ENCODE measurements around the gene HECTD1. TPM values are rescaled to one million over a fixed set of nuclear protein-coding genes. Genes with fewer than 3 reads are reported as not detected.

HECTD1 gene
- total RNA-seq, 4 donors from 2014 or later, result 252 to 382 (median 289) TPM

- WGBS, 2 donors, result 80 to 86% methylated on average over 3 of the region's 3 CpGs
- no peaks in the 10 kb centered on the region for H3K4me1 ChIP-seq
- H3K4me3 ChIP-seq (replicated peaks in 1 of 3), result no peak overlapping the region
- DNase-seq, result no peak
- no peaks in the 10 kb centered on the region for H3K36me3 ChIP-seq
- intact Hi-C loops (cut with DNase I), result no loop called here
- no peaks in the 10 kb centered on the region for H3K27me3 ChIP-seq
- no peak overlapping the region for H3K27ac ChIP-seq
- H3K9me3 ChIP-seq, result no peaks in the 10 kb centered on the region
- no peak for TF ChIP-seq POLR2A (IDR thresholded peaks at IDR 0.05)
- no peak for TF ChIP-seq CTCF (IDR thresholded peaks at IDR 0.05)
Observed at GRCh38 chr14:31219169-31219568, 11.6 kb upstream of the HECTD1 start.

GRCh38 chr14:31216359-31216758 lies 8.8 kb upstream of the HECTD1 start:
- no peaks in the 10 kb centered on the region for H3K27me3 ChIP-seq
- no peak overlapping the region for H3K27ac ChIP-seq
- WGBS, 2 donors, result 91 to 94% methylated on average over 9 of the region's 9 CpGs
- intact Hi-C loops (cut with DNase I), result no loop called here
- no peak for DNase-seq
- no peak for TF ChIP-seq CTCF (IDR thresholded peaks at IDR 0.05)
- no peak for TF ChIP-seq POLR2A (IDR thresholded peaks at IDR 0.05)
- no peaks in the 10 kb centered on the region for H3K9me3 ChIP-seq
- H3K4me1 ChIP-seq, result no peaks in the 10 kb centered on the region
- no peaks in the 10 kb centered on the region for H3K36me3 ChIP-seq
- no peak overlapping the region for H3K4me3 ChIP-seq (replicated peaks in 1 of 3)

GRCh38 chr14:31212893-31213292 lies 5.3 kb upstream of the HECTD1 start:
- TF ChIP-seq POLR2A (IDR thresholded peaks at IDR 0.05) (no peak), CTCF (IDR thresholded peaks at IDR 0.05) (no peak)
- DNase-seq, result no peak
- intact Hi-C loops (cut with DNase I), result no loop called here
- Histone ChIP-seq H3K27me3 (no peaks in the 10 kb centered on the region), H3K27ac (no peak overlapping the region), H3K36me3 (no peaks in the 10 kb centered on the region), H3K4me1 (peaks cover 9 to 11% of the 10 kb centered on the region in 2 donors), H3K4me3 (replicated peaks in 1 of 3) (no peak overlapping the region), H3K9me3 (no peaks in the 10 kb centered on the region)
- 100% methylated on average over 2 of the region's 2 CpGs for WGBS, 2 donors

- Histone ChIP-seq H3K27me3 (no peaks in the 10 kb centered on the region), H3K36me3 (no peaks in the 10 kb centered on the region), H3K9me3 (no peaks in the 10 kb centered on the region), H3K4me1 (peaks cover 11 to 19% of the 10 kb centered on the region in 2 donors), H3K4me3 (replicated peaks in 1 of 3) (no peak overlapping the region), H3K27ac (no peak overlapping the region)
- WGBS, 2 donors, result 95 to 97% methylated on average over 5 of the region's 5 CpGs
- intact Hi-C loops (cut with DNase I), result loop anchor here (10.0 kb wide), 1 partner anchor 145 kb away; no protein-coding TSS in a partner anchor
- TF ChIP-seq CTCF (IDR thresholded peaks at IDR 0.05), result no peak
- no peak for DNase-seq
Observed at GRCh38 chr14:31209605-31210004, 2.0 kb upstream of the HECTD1 start.

- WGBS, 2 donors, result 78 to 86% methylated on average over 16 of the region's 16 CpGs
- Histone ChIP-seq H3K4me1 (peaks cover 11 to 19% of the 10 kb centered on the region in 2 donors), H3K27me3 (no peaks in the 10 kb centered on the region), H3K4me3 (replicated peaks in 1 of 3) (peak overlapping the region in 1 of 3 donors; percentile 75), H3K27ac (peak overlapping the region; percentile 88 to 100 (median 100)), H3K36me3 (no peaks in the 10 kb centered on the region), H3K9me3 (no peaks in the 10 kb centered on the region)
- DNase-seq, result no peak
- TF ChIP-seq POLR2A (IDR thresholded peaks at IDR 0.05) (no peak), CTCF (IDR thresholded peaks at IDR 0.05) (no peak)
- intact Hi-C loops (cut with DNase I), result loop anchor here (10.0 kb wide), 1 partner anchor 146 kb away; no protein-coding TSS in a partner anchor
Observed at GRCh38 chr14:31208546-31209424, 1.2 kb upstream of the HECTD1 start.

Measured in thyroid gland (tissue), 4 donors.